SU-DHL-6 (cell line): ENCODE data around the gene PPP1R12B.

ENCODE experiments used
- EZH2phosphoT487 ChIP-seq: fragments of 200-600 bp; sonication (generic), shearing (Covaris generic); conservative IDR thresholded peaks from 2 replicates; pipeline ENCODE4 v1.6.1; 2018; ENCODE audit warnings: mild to moderate bottlenecking, antibody characterized with exemption, low read length, moderate library complexity, mixed read lengths
- TF ChIP-seq, protein P1 (sequence below): fragments of 200-600 bp; sonication (generic); IDR thresholded peaks from one replicate; pipeline ENCODE4 v1.5.1; 2017; ENCODE audit warnings: antibody characterized with exemption, mild to moderate bottlenecking, low read length, moderate library complexity; ENCODE audit not compliant: insufficient read depth, poor library complexity, severe bottlenecking

DNA sequence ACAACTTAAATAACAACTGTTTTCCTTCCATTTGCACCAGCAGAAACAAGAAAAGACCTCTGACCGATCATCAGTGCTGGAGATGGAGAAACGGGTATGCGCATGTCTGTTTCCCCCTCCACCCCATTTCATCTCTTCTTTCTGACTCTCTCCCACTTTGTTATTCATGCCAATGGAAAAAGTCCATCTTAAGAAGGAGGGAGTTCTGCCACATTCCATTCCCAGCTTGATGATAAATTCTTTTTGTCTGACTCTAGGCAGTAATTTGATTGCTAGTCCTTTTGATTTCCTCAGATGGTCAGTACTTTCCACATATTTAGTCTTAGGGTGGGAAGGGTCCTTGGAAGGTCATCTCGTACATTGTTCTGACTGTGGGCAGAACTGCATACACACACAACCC is 219.2 kb downstream of the PPP1R12B start:
- TF ChIP-seq, protein P1, sequence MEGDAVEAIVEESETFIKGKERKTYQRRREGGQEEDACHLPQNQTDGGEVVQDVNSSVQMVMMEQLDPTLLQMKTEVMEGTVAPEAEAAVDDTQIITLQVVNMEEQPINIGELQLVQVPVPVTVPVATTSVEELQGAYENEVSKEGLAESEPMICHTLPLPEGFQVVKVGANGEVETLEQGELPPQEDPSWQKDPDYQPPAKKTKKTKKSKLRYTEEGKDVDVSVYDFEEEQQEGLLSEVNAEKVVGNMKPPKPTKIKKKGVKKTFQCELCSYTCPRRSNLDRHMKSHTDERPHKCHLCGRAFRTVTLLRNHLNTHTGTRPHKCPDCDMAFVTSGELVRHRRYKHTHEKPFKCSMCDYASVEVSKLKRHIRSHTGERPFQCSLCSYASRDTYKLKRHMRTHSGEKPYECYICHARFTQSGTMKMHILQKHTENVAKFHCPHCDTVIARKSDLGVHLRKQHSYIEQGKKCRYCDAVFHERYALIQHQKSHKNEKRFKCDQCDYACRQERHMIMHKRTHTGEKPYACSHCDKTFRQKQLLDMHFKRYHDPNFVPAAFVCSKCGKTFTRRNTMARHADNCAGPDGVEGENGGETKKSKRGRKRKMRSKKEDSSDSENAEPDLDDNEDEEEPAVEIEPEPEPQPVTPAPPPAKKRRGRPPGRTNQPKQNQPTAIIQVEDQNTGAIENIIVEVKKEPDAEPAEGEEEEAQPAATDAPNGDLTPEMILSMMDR, result no peak
- TF ChIP-seq EZH2phosphoT487, result no peak
